Stimulated activated CD8-positive, alpha-beta memory T cell treated with anti-CD3 and anti-CD28 coated beads, Interleukin-2, amount 100 ng/mL, for 1 hour (primary cell): ENCODE results near the gene HPS5.
"Not testable (repeated sequence)": the region's sequence is repeated elsewhere in the genome, so short reads cannot be mapped to it uniquely, and the experiment has no call there.

Experiments used
- DNase-seq, 2 donors: peaks; one replicate each; pipeline ENCODE4 v3.0.0-alpha.2; 2020; ENCODE audit warnings: low read depth in 2 of 2

HPS5 gene

GRCh38 chr11:18269252-18269651 lies 52.7 kb downstream of the HPS5 start:
- not testable (repeated sequence) for DNase-seq

DNA sequence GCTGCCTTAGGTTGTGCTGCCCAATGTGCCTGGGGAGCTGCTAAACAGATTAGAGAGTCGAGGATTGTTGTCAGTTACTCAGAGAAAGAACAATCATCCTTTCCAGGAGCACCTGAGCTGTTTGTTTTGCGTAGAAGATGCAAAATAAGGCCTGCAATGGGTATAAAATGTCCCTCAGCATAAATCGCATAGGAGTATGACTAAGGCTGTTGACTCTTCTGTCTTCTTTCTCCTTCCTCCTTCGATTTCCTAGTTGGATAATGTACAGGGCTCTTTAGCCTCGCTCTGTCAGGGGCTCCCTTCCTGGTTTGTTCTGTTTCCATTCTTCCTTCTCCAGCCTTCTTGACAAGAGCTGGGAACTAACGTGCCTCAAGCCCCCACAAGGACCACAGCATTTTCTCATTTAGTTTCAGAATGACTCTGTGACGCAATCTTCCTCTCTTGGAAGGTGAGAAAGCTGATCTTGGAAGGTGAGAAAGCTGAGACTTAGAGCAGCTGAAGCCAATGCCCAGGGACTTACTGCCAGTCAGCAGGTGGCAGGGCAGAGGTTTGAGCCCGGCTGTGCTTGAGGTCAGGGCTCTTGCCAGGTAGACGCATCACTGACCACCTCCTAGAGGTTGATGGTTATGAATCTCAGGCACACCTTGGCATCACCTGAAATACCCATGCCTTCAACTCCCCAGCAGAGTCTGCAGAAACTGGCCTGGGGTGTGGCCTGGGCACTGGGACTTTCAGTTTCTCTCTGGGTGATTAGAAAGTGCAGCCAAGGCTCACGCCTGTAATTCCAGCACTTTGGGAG lies 54.4 kb downstream of the HPS5 start:
- not testable (repeated sequence) for DNase-seq

GRCh38 chr11:18265949-18266348 lies 56.0 kb downstream of the HPS5 start, which contains the start of gene SAA1:
SAA1 (plus strand) TSS chr11:18266264; CDS start chr11:18266888, 624 bp downstream.
- no peak for DNase-seq

DNA sequence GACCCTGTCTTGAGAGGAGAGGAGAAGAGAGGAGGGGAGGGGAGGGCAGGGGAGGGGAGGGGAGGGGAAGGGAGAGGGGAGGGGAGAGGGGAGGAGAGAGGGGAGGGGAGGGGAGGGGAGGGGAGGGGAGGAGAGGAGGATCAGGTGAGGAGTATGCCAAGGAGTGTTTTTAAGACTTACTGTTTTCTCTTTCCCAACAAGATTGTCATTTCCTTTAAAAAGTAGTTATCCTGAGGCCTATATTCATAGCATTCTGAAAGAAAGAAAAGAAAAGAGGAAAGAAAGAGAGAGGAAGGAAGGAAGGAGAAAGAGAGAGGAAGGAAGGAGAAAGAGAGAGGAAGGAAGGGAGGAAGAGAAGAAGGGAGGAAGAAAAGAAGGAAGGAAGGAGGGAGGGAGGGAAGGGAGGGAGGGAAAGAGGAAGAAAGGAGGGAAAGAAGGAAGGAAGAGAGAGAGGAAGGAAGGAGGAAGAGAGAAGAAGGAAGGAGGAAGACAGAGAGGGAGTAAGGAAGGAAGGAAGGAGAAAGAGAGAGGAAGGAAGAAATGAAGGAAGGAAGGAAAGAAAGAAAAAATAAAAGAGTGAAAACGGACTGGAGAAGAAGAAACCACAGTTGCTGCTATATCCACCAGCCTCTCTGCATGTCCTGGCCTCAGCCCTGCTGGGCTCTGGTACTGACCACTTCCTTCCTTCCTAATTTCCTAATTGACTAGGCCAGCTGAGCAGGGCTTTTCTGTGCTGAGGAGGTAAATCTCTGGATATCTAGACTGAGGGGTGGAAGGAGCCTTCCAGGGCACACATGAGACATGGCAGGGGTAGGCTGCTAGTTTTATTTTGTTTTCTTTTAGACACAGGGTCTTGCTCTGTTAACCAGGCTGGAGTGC lies 57.0 kb downstream of the HPS5 start:
- DNase-seq: no peak

DNA sequence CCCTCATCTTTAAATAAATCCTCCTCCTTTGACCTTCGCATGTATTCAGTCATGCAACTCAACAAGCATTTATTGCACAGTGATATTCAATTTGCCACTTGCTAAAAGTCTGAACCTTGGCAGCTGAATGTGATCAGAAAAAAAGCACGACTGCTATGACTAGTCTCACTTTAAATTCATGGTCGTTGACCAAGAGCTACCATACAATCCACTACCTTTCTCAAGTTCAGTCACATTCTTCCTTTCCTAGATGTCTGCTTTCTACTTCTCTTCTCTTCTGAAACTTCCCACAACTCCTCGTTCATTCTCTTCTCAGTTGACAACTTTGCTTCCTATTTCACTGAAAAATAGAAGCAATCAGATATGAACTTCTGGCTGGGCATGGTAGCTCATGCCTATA lies 57.9 kb downstream of the HPS5 start:
- no peak for DNase-seq

GRCh38 chr11:18262681-18263350 lies 59.1 kb downstream of the HPS5 start:
- not testable (repeated sequence) for DNase-seq

GRCh38 chr11:18261721-18262120 lies 60.2 kb downstream of the HPS5 start:
- DNase-seq: no peak

DNA sequence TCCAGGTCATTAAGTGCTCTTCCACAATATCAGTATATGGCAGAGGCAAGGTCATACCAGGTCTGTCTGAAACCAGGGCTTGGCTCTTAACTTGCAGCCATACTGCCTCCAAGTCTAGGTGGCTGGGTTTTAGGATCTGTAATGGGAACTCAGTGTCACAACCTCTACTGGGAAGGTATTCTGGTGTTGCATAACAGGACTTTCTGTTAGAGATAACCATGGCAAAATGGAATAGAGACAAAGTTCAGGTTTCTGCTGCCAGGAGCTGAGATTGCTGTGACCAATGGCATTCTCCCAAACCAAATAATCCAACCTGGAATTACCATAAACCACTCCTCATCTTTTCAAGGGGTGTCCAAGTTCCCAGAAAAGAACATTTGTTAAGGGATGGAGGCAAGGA lies 62.7 kb downstream of the HPS5 start:
- DNase-seq: no peak

DNA sequence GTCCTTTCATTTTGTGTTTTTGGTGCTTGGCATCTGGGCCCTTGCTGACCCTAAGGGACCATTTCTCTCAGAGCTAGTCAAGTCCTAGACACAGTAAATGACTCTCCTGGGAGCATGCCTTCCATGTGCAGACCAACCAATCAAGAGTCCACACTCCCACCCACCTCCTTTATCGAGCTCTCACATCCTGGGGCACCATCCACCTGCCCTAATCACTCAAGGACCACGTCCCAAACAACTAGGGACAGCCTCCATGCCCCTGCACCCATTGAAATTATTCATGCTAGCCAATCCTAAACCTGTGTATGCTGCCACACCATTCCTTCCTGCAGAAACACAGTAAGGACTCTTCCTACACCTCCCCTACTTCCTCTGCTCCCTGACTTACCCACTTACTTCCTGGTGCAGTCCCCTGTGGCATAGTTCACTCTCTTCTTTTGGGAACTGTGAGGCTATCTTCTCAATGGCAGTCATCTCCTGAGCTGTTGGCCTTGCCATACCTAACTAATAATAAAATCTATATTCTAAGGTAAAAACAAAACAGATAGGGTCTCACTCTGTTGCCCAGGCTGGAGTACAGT lies 67.1 kb downstream of the HPS5 start:
- DNase-seq: no peak

- no peak for DNase-seq
Measured at GRCh38 chr11:18253778-18254338, 68.1 kb downstream of the HPS5 start.

GRCh38 chr11:18253233-18253632 lies 68.7 kb downstream of the HPS5 start:
- DNase-seq: no peak

- no peak for DNase-seq
Measured at GRCh38 chr11:18248561-18248960, 73.4 kb downstream of the HPS5 start, which contains the start of gene SAA2. SAA2 (minus strand) TSS chr11:18248668; CDS start chr11:18248011, 657 bp downstream.

DNA sequence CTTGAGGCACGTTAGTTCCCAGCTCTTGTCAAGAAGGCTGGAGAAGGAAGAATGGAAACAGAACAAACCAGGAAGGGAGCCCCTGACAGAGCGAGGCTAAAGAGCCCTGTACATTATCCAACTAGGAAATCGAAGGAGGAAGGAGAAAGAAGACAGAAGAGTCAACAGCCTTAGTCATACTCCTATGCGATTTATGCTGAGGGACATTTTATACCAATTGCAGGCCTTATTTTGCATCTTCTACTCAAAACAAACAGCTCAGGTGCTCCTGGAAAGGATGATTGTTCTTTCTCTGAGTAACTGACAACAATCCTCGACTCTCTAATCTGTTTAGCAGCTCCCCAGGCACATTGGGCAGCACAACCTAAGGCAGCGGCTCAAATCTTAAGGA lies 74.8 kb downstream of the HPS5 start:
- DNase-seq: not testable (repeated sequence)

GRCh38 chr11:18246379-18247190 lies 75.4 kb downstream of the HPS5 start:
- DNase-seq: not testable (repeated sequence)

DNA sequence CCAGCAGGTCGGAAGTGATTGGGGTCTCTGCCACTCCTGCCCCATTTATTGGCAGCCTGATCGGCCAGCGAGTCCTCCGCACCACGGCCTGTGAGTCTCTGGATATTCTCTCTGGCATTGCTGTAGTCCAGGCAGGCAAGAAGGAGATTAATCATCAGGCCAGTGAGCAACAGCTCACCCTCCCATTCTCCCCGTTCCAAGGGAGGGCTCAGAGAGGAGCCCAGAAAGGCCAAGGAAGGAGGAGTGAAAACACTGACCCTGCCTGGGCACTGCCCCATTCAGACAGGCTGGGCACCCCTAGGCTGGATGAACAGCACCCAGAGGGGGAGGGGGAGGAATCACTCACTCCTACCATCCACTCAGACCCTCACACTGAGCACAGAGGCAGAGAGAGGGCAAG lies 76.5 kb downstream of the HPS5 start:
- DNase-seq: no peak

GRCh38 chr11:18243783-18244362 lies 78.1 kb downstream of the HPS5 start:
- DNase-seq: peak; percentile 21 to 24

DNA sequence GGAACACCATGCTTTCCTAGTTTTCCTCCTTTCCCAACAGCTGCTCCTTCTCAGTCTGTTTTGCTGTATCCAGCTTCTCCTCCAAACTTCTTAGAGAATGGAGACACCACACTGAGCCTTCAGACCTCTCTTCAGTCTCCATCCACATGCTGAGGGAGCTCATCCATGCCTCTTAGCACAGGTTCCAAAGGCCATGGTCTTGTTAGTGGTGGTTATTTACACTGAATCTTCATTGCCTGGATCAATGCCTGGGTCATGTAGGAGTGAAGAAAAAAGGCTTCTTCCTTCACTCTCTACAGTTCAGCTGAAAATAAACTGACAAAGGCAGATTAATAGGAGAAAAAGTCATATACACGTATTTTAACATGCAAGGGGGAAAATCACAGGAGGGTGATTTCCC lies 82.3 kb downstream of the HPS5 start:
- no peak for DNase-seq

DNA sequence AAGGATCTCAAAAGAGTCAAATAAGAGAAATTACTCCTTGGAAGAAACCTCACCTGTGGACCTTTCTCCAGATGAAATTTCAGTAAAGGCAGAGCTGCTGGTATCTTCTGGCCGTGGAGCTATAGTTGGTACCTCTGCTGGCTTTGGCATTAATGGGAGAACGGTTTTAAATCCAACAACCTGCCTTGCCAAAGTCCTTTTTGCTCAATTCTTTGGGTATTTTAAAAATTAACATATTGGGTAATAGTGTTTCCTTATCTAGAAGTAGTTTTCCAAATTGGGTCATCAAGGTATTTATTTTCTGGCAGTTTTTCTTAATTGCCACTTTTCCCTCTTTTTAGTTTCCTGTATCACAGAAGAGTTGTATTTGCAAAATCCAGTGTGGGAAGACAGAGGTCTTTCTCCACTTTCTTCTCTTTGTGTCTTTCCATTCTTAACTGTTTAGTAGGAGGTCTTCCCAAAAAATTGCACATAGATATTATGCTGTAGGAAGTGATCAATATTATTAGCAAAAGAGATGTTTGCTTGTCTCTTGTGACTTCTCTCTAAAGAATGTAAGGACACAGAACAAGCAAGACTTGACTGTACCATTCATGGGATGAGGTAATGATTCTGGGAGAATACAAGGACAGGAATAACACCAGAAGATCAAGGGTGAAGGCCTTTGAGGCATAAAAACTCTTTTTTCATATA lies 85.1 kb downstream of the HPS5 start, which contains the start of gene SAA4:
TSS of gene SAA4 (minus strand) at position 139 of the 693 bp plus-strand sequence. CDS start 876 bp downstream, outside the sequence.
- DNase-seq: no peak
